Activated CD8-positive, alpha-beta memory T cell treated with anti-CD3 and anti-CD28 coated beads, Interleukin-2, amount 10 ng/mL, durations not matched to agents 7 days and 5 days (primary cell): ENCODE results near the gene FOXK1. TPM values are rescaled to one million over a fixed set of nuclear protein-coding genes. Genes with fewer than 3 reads are reported as not detected.

Experiments
- ATAC-seq: fragments of 150-1000 bp; cut with Tn5 transposase; one replicate; pipeline ENCODE4 v1.10.0; 2021; ENCODE audit warnings: moderate library complexity
- CTCF ChIA-PET: fragments of 350-600 bp; sonication (Branson Sonifier 250); formaldehyde crosslinking; loops from one replicate; lab custom pipeline; 2021; ENCODE audit warnings: antibody characterized with exemption; lab: Charles Lee
- DNase-seq: peaks from one replicate; pipeline ENCODE4 v3.0.0-alpha.2; 2020
- H3K27ac Mint-ChIP-seq: one replicate; pipeline ENCODE4 v1.8.0; 2021; ENCODE audit warnings: mild to moderate bottlenecking, mixed read lengths
- H3K27me3 Mint-ChIP-seq: one replicate; pipeline ENCODE4 v1.8.0; 2021; ENCODE audit warnings: mixed read lengths
- H3K36me3 Mint-ChIP-seq: one replicate; pipeline ENCODE4 v1.8.0; 2021; ENCODE audit warnings: mild to moderate bottlenecking, mixed read lengths
- H3K4me1 Mint-ChIP-seq: one replicate; pipeline ENCODE4 v1.8.0; 2021; ENCODE audit warnings: mixed read lengths
- H3K4me3 Mint-ChIP-seq: one replicate; pipeline ENCODE4 v1.8.0; 2021; ENCODE audit warnings: mild to moderate bottlenecking, moderate library complexity, mixed read lengths
- H3K9me3 Mint-ChIP-seq: one replicate; pipeline ENCODE4 v1.8.0; 2022; ENCODE audit warnings: low read depth, mixed read lengths
- total RNA-seq, 2 experiments: library from RNA; stranded (reverse); gene quantifications; one replicate each; pipeline ENCODE4 v1.2.3, GENCODE V29; 2021

Gene FOXK1
- total RNA-seq, 2 experiments from 2014 or later, result 27.1 to 31.2 TPM

- ATAC-seq (peak; percentile 88), DNase-seq (peak; percentile 81)
- Mint-ChIP-seq H3K27ac (peak overlapping the region; percentile 88), H3K27me3 (no peaks in the 10 kb centered on the region), H3K36me3 (no peaks in the 10 kb centered on the region), H3K4me1 (peaks cover 19% of the 10 kb centered on the region), H3K4me3 (peak overlapping the region; percentile 90), H3K9me3 (no peaks in the 10 kb centered on the region)
- CTCF ChIA-PET, result interaction anchor here (1.1 to 2.3 kb wide), 6 partner anchors 10 to 83 kb away, joined by 3 to 12 read pairs (median 4); no protein-coding TSS in a partner anchor
Observed at GRCh38 chr7:4725014-4725849, 43.1 kb downstream of the FOXK1 start.

- Mint-ChIP-seq H3K36me3 (no peaks in the 10 kb centered on the region), H3K9me3 (no peaks in the 10 kb centered on the region), H3K4me1 (peaks cover 26% of the 10 kb centered on the region), H3K27me3 (no peaks in the 10 kb centered on the region), H3K27ac (peak overlapping the region; percentile 88), H3K4me3 (peak overlapping the region; percentile 90)
- ATAC-seq (no peak), DNase-seq (no peak)
- CTCF ChIA-PET, result interaction anchor here (1.1 kb wide), 1 partner anchor 28 kb away, joined by 3 read pairs; no protein-coding TSS in a partner anchor
Observed at GRCh38 chr7:4725850-4726450, 43.9 kb downstream of the FOXK1 start.

DNA sequence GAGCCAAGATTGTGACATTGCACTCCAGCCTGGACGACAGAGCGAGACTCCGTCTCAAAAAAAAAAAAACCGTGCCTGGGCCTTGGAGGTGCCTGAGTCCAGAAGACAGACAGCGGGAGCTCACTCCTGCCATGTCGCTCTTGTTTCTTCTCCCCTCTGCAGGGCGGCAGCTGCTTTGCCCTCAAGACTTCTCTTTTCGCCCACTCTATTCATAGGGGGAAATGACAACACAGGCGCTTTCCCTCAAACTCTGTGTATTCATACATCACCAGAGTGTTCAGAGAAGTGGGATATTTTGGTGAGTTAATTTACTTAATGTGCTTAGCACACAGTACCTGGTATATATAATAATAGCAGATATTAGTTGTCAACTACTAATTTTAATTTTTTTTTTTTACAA lies 44.5 kb downstream of the FOXK1 start:
- DNase-seq (no peak), ATAC-seq (no peak)
- no peaks in the 10 kb centered on the region for H3K36me3 Mint-ChIP-seq
- H3K27me3 Mint-ChIP-seq, result no peaks in the 10 kb centered on the region
- no peak overlapping the region for H3K27ac Mint-ChIP-seq
- CTCF ChIA-PET, result no interaction called here
- H3K4me1 Mint-ChIP-seq, result peaks cover 29% of the 10 kb centered on the region
- H3K4me3 Mint-ChIP-seq, result no peak overlapping the region
- H3K9me3 Mint-ChIP-seq, result no peaks in the 10 kb centered on the region

DNA sequence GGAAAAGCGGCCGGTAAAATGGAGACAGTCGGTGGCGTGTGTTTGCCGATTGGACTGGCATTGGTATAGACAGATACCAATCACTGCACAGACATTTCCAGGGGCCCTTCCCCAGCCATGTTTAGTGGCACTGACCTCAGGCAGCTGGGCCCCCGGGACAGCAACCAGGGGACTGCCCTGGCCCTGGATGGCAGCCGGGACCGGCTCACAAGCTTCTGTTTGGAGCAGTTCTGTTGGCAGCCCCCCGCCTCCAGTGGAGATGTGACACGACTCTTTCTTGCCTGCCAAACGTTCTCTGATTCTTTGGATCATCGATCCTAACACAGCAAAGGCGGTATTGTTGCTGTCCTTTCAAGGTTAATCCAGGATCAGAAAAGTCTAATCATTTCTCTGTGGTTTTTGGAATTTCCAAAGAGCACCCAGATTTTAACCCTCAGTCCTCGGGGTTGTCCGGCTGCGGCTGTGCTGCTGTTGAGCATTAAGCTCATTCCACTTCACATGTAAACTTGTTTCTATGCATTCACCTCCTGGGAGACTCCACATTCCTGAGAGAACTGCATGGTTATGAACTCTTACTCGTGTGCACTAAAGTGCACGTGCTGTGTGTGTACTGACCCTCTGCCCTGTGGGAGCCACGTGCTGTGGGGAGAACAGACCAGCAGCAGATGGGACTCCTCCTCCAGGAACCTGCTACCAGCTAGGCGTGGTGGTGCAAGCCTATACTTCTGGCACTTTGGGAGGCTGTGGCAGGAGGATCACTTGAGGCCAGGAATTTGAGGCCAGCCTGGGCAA lies 46.0 kb downstream of the FOXK1 start:
- H3K4me1 Mint-ChIP-seq, result peaks cover 29% of the 10 kb centered on the region
- CTCF ChIA-PET, result no interaction called here
- H3K36me3 Mint-ChIP-seq, result peaks cover 2% of the 10 kb centered on the region
- no peak overlapping the region for H3K4me3 Mint-ChIP-seq
- H3K27ac Mint-ChIP-seq, result no peak overlapping the region
- no peaks in the 10 kb centered on the region for H3K27me3 Mint-ChIP-seq
- H3K9me3 Mint-ChIP-seq, result no peaks in the 10 kb centered on the region
- no peak for DNase-seq
- ATAC-seq, result no peak

DNA sequence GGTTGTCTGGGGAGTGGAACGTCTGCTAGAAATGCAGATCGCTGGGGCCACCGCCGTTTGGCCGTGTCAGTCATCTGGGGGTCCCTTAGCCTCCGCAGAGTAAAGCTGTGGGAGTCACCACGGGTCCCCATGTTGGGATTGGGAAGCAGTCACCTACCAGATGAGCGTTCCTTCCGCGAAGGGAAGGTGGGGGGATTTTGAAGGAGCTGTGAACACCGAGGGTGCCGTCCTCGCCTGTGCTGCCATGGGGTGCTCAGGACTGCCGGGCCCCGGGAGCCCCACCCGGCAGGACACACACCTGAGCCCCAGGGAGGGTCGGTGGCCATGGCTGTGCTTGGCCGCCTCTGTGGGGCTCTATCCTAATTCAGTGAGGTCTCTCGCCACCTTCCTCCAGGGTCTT lies 47.2 kb downstream of the FOXK1 start:
- peaks cover 40% of the 10 kb centered on the region for H3K4me1 Mint-ChIP-seq
- H3K36me3 Mint-ChIP-seq, result peaks cover 2% of the 10 kb centered on the region
- H3K27me3 Mint-ChIP-seq, result no peaks in the 10 kb centered on the region
- CTCF ChIA-PET, result no interaction called here
- DNase-seq, result no peak
- no peak overlapping the region for H3K4me3 Mint-ChIP-seq
- no peak for ATAC-seq
- H3K9me3 Mint-ChIP-seq, result no peaks in the 10 kb centered on the region
- H3K27ac Mint-ChIP-seq, result no peak overlapping the region

DNA sequence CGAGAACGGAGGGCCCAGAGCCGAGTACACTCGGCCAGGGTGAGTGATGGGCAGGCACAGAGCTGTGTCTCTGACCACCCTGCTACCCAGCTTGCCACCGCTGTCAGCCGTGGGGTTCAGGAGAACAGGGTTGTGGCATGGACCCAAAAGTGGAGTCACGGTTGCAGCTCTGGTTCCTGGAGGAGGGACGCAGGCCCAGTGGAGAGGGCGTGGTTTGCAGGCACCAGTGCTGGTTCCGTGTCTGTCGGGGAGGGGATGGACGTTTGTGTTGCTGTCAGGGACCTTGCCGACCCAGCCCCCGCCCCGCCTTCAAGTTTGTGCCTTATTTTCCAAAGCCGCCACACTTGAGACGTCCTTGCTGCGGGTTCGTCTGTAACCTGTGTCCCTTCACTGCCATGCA lies 48.2 kb downstream of the FOXK1 start:
- no peak for ATAC-seq
- H3K4me1 Mint-ChIP-seq, result peaks cover 39% of the 10 kb centered on the region
- no peak overlapping the region for H3K27ac Mint-ChIP-seq
- peaks cover 2% of the 10 kb centered on the region for H3K36me3 Mint-ChIP-seq
- no peaks in the 10 kb centered on the region for H3K9me3 Mint-ChIP-seq
- CTCF ChIA-PET, result no interaction called here
- H3K4me3 Mint-ChIP-seq, result no peak overlapping the region
- H3K27me3 Mint-ChIP-seq, result no peaks in the 10 kb centered on the region
- DNase-seq, result no peak

DNA sequence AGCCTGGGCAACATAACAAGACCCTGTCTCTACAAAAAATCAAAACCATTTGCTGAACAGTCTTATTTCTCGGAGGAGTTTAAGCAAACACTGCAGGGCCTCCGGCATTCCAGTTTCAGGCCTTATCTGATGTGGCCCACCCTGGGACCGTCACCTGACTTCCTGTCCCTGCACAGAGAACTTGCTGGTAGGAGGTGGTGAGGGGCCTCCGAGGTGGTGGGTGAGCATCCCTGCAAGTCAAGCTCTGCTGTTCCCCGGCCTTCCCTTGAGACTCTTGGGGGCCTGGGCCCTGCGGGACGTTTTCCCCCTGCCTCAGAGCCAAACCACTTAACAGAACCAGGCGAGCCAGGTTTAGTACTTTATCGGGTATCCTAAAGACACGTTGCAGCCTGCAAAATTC lies 48.9 kb downstream of the FOXK1 start:
- no peak overlapping the region for H3K4me3 Mint-ChIP-seq

GRCh38 chr7:4731803-4732202 lies 49.7 kb downstream of the FOXK1 start:
- H3K27ac Mint-ChIP-seq, result no peak overlapping the region
- CTCF ChIA-PET, result no interaction called here
- ATAC-seq (no peak), DNase-seq (no peak)
- H3K9me3 Mint-ChIP-seq, result no peaks in the 10 kb centered on the region
- peaks cover 2% of the 10 kb centered on the region for H3K36me3 Mint-ChIP-seq
- H3K27me3 Mint-ChIP-seq, result no peaks in the 10 kb centered on the region
- peaks cover 33% of the 10 kb centered on the region for H3K4me1 Mint-ChIP-seq
- no peak overlapping the region for H3K4me3 Mint-ChIP-seq

More for the DNA sequence above, 48.9 kb downstream of the FOXK1 start:
- CTCF ChIA-PET, result no interaction called here
- Mint-ChIP-seq H3K27ac (no peak overlapping the region), H3K27me3 (no peaks in the 10 kb centered on the region), H3K4me1 (peaks cover 35% of the 10 kb centered on the region), H3K36me3 (peaks cover 2% of the 10 kb centered on the region), H3K9me3 (no peaks in the 10 kb centered on the region)
- no peak for DNase-seq
- ATAC-seq, result no peak

- H3K27me3 Mint-ChIP-seq, result no peaks in the 10 kb centered on the region
- H3K4me3 Mint-ChIP-seq, result no peak overlapping the region
Observed at GRCh38 chr7:4733936-4734528, 51.9 kb downstream of the FOXK1 start.

GRCh38 chr7:4734587-4735345 lies 52.7 kb downstream of the FOXK1 start:
- Mint-ChIP-seq H3K4me3 (no peak overlapping the region), H3K27me3 (no peaks in the 10 kb centered on the region), H3K9me3 (no peaks in the 10 kb centered on the region), H3K27ac (no peak overlapping the region), H3K4me1 (peaks cover 52% of the 10 kb centered on the region), H3K36me3 (peaks cover 2% of the 10 kb centered on the region)
- DNase-seq (no peak), ATAC-seq (no peak)
- CTCF ChIA-PET, result interaction anchor here (1.5 to 1.7 kb wide), 3 partner anchors 10 to 93 kb away, joined by 4 to 7 read pairs (median 5); no protein-coding TSS in a partner anchor

More at GRCh38 chr7:4733936-4734528, 51.9 kb downstream of the FOXK1 start:
- Mint-ChIP-seq H3K36me3 (peaks cover 2% of the 10 kb centered on the region), H3K4me1 (peaks cover 44% of the 10 kb centered on the region), H3K9me3 (no peaks in the 10 kb centered on the region), H3K27ac (no peak overlapping the region)
- CTCF ChIA-PET, result interaction anchor here (1.6 kb wide), 1 partner anchor 9 kb away, joined by 4 read pairs; no protein-coding TSS in a partner anchor
- ATAC-seq (peak; percentile 35), DNase-seq (peak; percentile 56)

DNA sequence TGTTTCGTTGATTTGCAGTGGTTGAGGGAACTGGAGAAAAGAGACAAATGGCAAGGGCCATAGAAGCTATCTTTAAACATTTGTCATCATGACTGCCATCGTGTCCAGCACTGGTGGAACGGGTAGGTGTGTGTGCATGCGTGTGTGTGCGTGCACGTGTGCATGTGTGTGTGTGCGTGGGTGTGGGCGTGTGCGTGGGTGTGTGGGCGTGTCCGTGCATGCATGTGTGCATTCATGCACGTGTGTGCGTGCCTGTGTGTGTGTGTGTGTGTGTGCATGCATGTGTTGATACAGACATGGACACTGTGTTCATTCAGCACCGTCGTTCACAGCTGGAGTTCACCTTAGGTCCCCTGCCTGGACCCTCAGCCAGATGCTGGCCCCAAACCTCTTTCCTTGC lies 55.2 kb downstream of the FOXK1 start:
- peaks cover 40% of the 10 kb centered on the region for H3K4me1 Mint-ChIP-seq

DNA sequence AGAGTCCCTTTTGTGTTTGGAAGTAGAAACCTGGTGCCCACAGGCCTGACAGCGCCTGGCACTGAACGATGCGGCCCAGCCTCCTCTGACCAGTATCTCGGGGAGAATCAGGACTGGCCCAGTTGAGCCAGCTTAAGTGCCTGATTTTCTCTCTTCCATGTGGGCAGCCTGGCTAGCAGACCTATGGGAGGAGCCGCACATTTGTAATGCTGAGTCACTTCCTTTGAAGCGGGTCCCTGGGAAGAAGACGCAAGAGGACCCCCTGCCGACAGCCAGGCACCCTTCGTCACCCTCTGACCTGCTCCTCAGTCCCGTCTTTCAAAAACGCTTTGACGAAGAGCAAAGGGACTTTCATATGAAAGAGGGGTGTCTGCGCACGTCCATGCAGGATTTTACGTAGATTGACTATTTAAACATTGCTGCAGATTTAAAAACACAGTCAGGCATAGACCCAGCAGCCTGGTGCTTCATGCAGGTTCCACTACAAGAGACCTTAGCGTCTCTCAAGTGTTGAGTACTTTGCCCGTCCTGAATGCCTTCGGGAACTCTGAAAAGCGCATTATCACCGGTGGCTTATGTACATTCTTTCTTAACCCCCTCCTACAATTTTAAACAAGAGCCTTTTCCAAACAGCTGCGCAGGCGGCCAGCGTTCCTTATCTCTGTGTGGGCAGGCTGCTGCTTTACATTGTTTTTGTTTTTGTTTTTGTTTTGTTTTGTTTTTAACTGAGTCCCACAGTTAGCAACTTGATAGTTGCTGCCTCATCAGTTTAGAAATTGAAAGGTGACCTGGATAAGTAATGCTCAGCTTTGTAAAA lies 56.8 kb downstream of the FOXK1 start:
- DNase-seq (no peak), ATAC-seq (no peak)
- H3K27me3 Mint-ChIP-seq, result no peaks in the 10 kb centered on the region
- peaks cover 34% of the 10 kb centered on the region for H3K4me1 Mint-ChIP-seq
- CTCF ChIA-PET, result no interaction called here
- H3K36me3 Mint-ChIP-seq, result peaks cover 9% of the 10 kb centered on the region
- no peak overlapping the region for H3K4me3 Mint-ChIP-seq
- H3K9me3 Mint-ChIP-seq, result no peaks in the 10 kb centered on the region
- no peak overlapping the region for H3K27ac Mint-ChIP-seq

More for the DNA sequence above, 55.2 kb downstream of the FOXK1 start:
- no peak overlapping the region for H3K4me3 Mint-ChIP-seq
- DNase-seq, result no peak
- no peaks in the 10 kb centered on the region for H3K9me3 Mint-ChIP-seq
- H3K36me3 Mint-ChIP-seq, result peaks cover 6% of the 10 kb centered on the region
- H3K27me3 Mint-ChIP-seq, result no peaks in the 10 kb centered on the region
- CTCF ChIA-PET, result no interaction called here
- ATAC-seq, result no peak
- H3K27ac Mint-ChIP-seq, result no peak overlapping the region
